ENCODE data around the gene USP30. TPM values are rescaled to one million over a fixed set of nuclear protein-coding genes. Genes with fewer than 3 reads are reported as not detected.

Gene USP30
- total RNA-seq, 2 donors from 2014 or later = 13.8 to 19.1 TPM

GRCh38 chr12:109131154-109132050 is 79.0 kb downstream of the USP30 start:
- Histone ChIP-seq H3K36me3 (no peaks in the 10 kb centered on the region), H3K27me3 (no peaks in the 10 kb centered on the region), H3K4me1 (peaks cover 0 to 55% of the 10 kb centered on the region in 2 donors), H3K27ac (peak overlapping the region; percentile 82 to 88), H3K4me3 (peak overlapping the region; percentile 14 to 18), H3K9me3 (no peaks in the 10 kb centered on the region)
- TF ChIP-seq, protein P1, sequence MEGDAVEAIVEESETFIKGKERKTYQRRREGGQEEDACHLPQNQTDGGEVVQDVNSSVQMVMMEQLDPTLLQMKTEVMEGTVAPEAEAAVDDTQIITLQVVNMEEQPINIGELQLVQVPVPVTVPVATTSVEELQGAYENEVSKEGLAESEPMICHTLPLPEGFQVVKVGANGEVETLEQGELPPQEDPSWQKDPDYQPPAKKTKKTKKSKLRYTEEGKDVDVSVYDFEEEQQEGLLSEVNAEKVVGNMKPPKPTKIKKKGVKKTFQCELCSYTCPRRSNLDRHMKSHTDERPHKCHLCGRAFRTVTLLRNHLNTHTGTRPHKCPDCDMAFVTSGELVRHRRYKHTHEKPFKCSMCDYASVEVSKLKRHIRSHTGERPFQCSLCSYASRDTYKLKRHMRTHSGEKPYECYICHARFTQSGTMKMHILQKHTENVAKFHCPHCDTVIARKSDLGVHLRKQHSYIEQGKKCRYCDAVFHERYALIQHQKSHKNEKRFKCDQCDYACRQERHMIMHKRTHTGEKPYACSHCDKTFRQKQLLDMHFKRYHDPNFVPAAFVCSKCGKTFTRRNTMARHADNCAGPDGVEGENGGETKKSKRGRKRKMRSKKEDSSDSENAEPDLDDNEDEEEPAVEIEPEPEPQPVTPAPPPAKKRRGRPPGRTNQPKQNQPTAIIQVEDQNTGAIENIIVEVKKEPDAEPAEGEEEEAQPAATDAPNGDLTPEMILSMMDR (IDR thresholded peaks at IDR 0.05) = no peak
- peak; percentile 77 for DNase-seq (ENCODE audit: low spot score)

DNA sequence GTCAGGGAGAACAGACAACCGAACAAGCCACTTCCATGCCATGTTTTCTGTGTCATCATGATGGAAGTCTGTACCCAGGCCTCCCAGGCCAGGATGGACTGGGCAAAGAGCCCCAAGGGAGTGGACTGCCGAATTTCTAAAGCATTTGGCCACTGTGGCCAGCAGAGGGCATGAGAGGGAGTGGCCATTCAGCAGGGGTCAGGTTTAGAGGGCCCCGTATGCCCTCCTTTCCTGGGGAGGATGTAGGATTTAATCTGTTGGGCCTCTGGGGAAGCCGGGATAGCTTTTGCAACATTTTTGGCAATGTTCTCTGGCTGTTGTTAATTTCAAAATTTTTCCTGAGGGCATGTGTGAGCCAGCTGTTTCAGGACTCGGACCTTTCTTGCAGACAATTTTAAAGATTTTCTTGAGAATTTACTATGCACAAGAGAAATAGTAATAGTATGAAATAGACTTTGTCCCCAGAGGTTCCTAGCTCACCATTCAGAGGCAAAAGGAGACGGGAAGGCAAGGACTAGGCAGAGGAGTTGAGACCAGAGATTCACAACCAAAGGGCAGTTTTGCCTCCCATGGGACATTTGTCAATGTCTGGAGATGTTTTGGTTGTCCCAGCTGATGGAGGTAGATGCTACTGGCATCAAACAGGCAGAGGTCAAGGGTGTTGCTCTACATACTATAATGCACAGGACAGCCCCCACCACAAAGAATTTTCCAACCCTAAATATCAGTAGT is 82.0 kb downstream of the USP30 start:
- peaks cover 0 to 76% of the 10 kb centered on the region in 2 donors for H3K4me1 ChIP-seq
- TF ChIP-seq, protein P1 (IDR thresholded peaks at IDR 0.05) = peak; percentile 21 to 62
- no peaks in the 10 kb centered on the region for H3K27me3 ChIP-seq
- H3K36me3 ChIP-seq = no peaks in the 10 kb centered on the region
- no peak for DNase-seq (ENCODE audit: low spot score)
- no peak overlapping the region for H3K4me3 ChIP-seq
- peak overlapping the region; percentile 66 to 88 for H3K27ac ChIP-seq
- H3K9me3 ChIP-seq = no peaks in the 10 kb centered on the region

GRCh38 chr12:109137055-109137454 is 84.7 kb downstream of the USP30 start:
- Histone ChIP-seq H3K36me3 (peaks cover 11% of the 10 kb centered on the region), H3K9me3 (no peaks in the 10 kb centered on the region), H3K4me1 (peaks cover 0 to 57% of the 10 kb centered on the region in 2 donors), H3K4me3 (no peak overlapping the region), H3K27ac (peak overlapping the region; percentile 41 to 73), H3K27me3 (no peaks in the 10 kb centered on the region)
- TF ChIP-seq, protein P1 (IDR thresholded peaks at IDR 0.05) = no peak
- no peak for DNase-seq (ENCODE audit: low spot score)

Other genes with a start within 250 kb of the USP30 start
- 10 to 100 TPM; 22.0 to 25.9 TPM for gene SSH1, start 195.0 kb upstream of the USP30 start, total RNA-seq
- not detected for gene DAO, start 172.5 kb upstream of the USP30 start, total RNA-seq
- gene SVOP, start 31.5 kb upstream of the USP30 start, total RNA-seq = under 1 TPM in 1 of 2 donors, not detected in 1; 0.08 TPM
- gene ALKBH2, start 40.9 kb downstream of the USP30 start, total RNA-seq = 1 to 10 TPM; 3.9 to 8.5 TPM
- gene UNG, start 45.0 kb downstream of the USP30 start, total RNA-seq = 10 to 100 TPM; 10.2 to 12.1 TPM
- 100 to 1,000 TPM in 1 of 2 donors, 10 to 100 TPM in 1; 76.8 to 104 TPM for gene ACACB, start 64.0 kb downstream of the USP30 start, total RNA-seq

Measured in right atrium auricular region (tissue), 2 donors.